SK-N-MC (cell line): Measurements from ENCODE around the gene MACF1.

Experiments used
- EZH2 ChIP-seq: fragments of 200-600 bp; sonication (generic); IDR thresholded peaks from one replicate; pipeline ENCODE4 v1.6.1; 2017; ENCODE audit warnings: antibody characterized with exemption
- FOXP2 ChIP-seq: optimal IDR thresholded peaks from 2 replicates; pipeline ENCODE3; 2011; ENCODE audit warnings: mild to moderate bottlenecking, moderate library complexity; ENCODE audit not compliant: insufficient read depth; ENCODE audit errors: extremely low read length, control extremely low read depth
- POLR2AphosphoS5 ChIP-seq: IDR thresholded peaks from 2 replicates; pipeline ENCODE4 v1.6.1; 2012; ENCODE audit warnings: mild to moderate bottlenecking, low read depth, low read length, borderline replicate concordance

GRCh38 chr1:39488793-39489566 lies 284.5 kb downstream of the MACF1 start:
- TF ChIP-seq EZH2 (no peak), POLR2AphosphoS5 (no peak), FOXP2 (no peak)
